ENCODE measurements around the gene NEK2. TPM values are rescaled to one million over a fixed set of nuclear protein-coding genes. Genes with fewer than 3 reads are reported as not detected.

NEK2 gene
- total and polyA plus RNA-seq, 2 of the 13 experiments (the other 11 are each of a cell fraction or from before 2014, with no cell fraction given) = 10.9 to 40.8 TPM

GRCh38 chr1:211630236-211631081 lies 45.0 kb downstream of the NEK2 start (continued):
- no peak for TF ChIP-seq MYC (CRISPR knock-in tag; IDR thresholded peaks at IDR 0.05; ENCODE audit: borderline replicate concordance)
- TF ChIP-seq ZNF460 (CRISPR knock-in tag; IDR thresholded peaks at IDR 0.05; ENCODE audit: borderline replicate concordance) = no peak
- no peak for TF ChIP-seq NFRKB (IDR thresholded peaks at IDR 0.05)
- TF ChIP-seq ZNF644 (CRISPR knock-in tag; IDR thresholded peaks at IDR 0.05; ENCODE audit: low read depth) = no peak
- peak; percentile 60 for TF ChIP-seq STAG1 (CRISPR knock-in tag; IDR thresholded peaks at IDR 0.05)
- no peak for TF ChIP-seq ISX (CRISPR knock-in tag; conservative IDR thresholded peaks at IDR 0.05)
- TF ChIP-seq ZNF776 (CRISPR knock-in tag; IDR thresholded peaks at IDR 0.05) = no peak
- TF ChIP-seq, protein P1, sequence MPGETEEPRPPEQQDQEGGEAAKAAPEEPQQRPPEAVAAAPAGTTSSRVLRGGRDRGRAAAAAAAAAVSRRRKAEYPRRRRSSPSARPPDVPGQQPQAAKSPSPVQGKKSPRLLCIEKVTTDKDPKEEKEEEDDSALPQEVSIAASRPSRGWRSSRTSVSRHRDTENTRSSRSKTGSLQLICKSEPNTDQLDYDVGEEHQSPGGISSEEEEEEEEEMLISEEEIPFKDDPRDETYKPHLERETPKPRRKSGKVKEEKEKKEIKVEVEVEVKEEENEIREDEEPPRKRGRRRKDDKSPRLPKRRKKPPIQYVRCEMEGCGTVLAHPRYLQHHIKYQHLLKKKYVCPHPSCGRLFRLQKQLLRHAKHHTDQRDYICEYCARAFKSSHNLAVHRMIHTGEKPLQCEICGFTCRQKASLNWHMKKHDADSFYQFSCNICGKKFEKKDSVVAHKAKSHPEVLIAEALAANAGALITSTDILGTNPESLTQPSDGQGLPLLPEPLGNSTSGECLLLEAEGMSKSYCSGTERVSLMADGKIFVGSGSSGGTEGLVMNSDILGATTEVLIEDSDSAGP (CRISPR knock-in tag; IDR thresholded peaks at IDR 0.05; ENCODE audit: borderline replicate concordance) = peak; percentile 62; the same call in 1 of the 2 replicates
- no peak for TF ChIP-seq KDM3A (CRISPR knock-in tag; IDR thresholded peaks at IDR 0.05; ENCODE audit: low read depth)
- no peak for TF ChIP-seq SMARCC2 (IDR thresholded peaks at IDR 0.05)
- no peak for TF ChIP-seq ZNF737 (CRISPR knock-in tag; IDR thresholded peaks at IDR 0.05; ENCODE audit: borderline replicate concordance)
- TF ChIP-seq, protein P2, sequence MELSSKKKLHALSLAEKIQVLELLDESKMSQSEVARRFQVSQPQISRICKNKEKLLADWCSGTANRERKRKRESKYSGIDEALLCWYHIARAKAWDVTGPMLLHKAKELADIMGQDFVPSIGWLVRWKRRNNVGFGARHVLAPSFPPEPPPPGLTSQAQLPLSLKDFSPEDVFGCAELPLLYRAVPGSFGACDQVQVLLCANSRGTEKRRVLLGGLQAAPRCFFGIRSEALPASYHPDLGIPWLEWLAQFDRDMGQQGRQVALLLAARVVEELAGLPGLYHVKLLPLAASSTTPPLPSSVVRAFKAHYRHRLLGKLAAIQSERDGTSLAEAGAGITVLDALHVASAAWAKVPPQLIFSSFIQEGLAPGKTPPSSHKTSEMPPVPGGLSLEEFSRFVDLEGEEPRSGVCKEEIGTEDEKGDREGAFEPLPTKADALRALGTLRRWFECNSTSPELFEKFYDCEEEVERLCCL (CRISPR knock-in tag; IDR thresholded peaks at IDR 0.05; ENCODE audit: borderline replicate concordance) = no peak
- no peak for TF ChIP-seq SATB2 (CRISPR knock-in tag; IDR thresholded peaks at IDR 0.05)
- no peak for TF ChIP-seq REXO4 (CRISPR knock-in tag; IDR thresholded peaks at IDR 0.05; ENCODE audit: borderline replicate concordance)
- no peak for TF ChIP-seq TAF15 (IDR thresholded peaks at IDR 0.05; ENCODE audit: low read depth, low read length, poor library complexity, severe bottlenecking)
- TF ChIP-seq NAIF1 (CRISPR knock-in tag; IDR thresholded peaks at IDR 0.05; ENCODE audit: borderline replicate concordance) = no peak
- no peak for TF ChIP-seq ZBTB1 (CRISPR knock-in tag; IDR thresholded peaks at IDR 0.05; ENCODE audit: borderline replicate concordance)
- no peak for TF ChIP-seq TRIM22 (IDR thresholded peaks at IDR 0.05)
- no peak for TF ChIP-seq SETDB1 (CRISPR knock-in tag; IDR thresholded peaks at IDR 0.05; ENCODE audit: borderline replicate concordance)
- TF ChIP-seq CHD2 (IDR thresholded peaks at IDR 0.05; ENCODE audit: low read depth, low read length) = no peak
- 0 out of 2 replicates have a peak, but pooled peaks have one; percentile 56 for TF ChIP-seq NRL (CRISPR knock-in tag; IDR thresholded peaks at IDR 0.05; ENCODE audit: borderline replicate concordance)
- TF ChIP-seq ZSCAN29 (CRISPR knock-in tag; conservative IDR thresholded peaks at IDR 0.05) = no peak
- no peak for TF ChIP-seq ZNF878 (CRISPR knock-in tag; IDR thresholded peaks at IDR 0.05)
- no peak for TF ChIP-seq SRSF1 (optimal IDR thresholded peaks at IDR 0.05; ENCODE audit: low read depth, low read length)

Measured in HepG2 (cell line).